Keratinocyte (primary cell): ENCODE results near the gene USP47. TPM values are rescaled to one million over a fixed set of nuclear protein-coding genes. Genes with fewer than 3 reads are reported as not detected.

ENCODE experiments used
- DNase-seq: peaks from one replicate; pipeline ENCODE4 v3.0.0-alpha.2; 2011; ENCODE audit warnings: low read depth, missing footprints, low spot score
- FAIRE-seq: peaks from 2 replicates; lab custom pipeline; 2011; peaks lifted over from hg19 to GRCh38; lab: Jason Lieb, UNC
- H2AFZ ChIP-seq: 2 replicates; pipeline ENCODE4 v1.6.0; 2012; ENCODE audit warnings: low read length, control low read depth, inconsistent platforms; ENCODE audit not compliant: control insufficient read depth
- H3K27ac ChIP-seq: 2 replicates; pipeline ENCODE4 v1.5.1; 2011; ENCODE audit warnings: low read length; ENCODE audit not compliant: control insufficient read depth, insufficient read depth
- H3K27me3 ChIP-seq: 3 replicates; pipeline ENCODE4 v1.6.0; 2011; ENCODE audit warnings: low read length; ENCODE audit not compliant: control insufficient read depth, insufficient read depth; ENCODE audit errors: extremely low read depth
- H3K36me3 ChIP-seq, 2 experiments: 2 replicates in 1 of 2; 3 replicates in 1 of 2; pipeline ENCODE4 v1.5.1; 2011; ENCODE audit warnings: low read length in 2 of 2, mild to moderate bottlenecking in 1 of 2; ENCODE audit not compliant: control insufficient read depth in 2 of 2, insufficient read depth in 2 of 2; ENCODE audit errors: extremely low read depth in 1 of 2
- H3K4me1 ChIP-seq: 3 replicates; pipeline ENCODE4 v1.5.1; 2011; ENCODE audit warnings: low read length; ENCODE audit not compliant: control insufficient read depth, insufficient read depth; ENCODE audit errors: extremely low read depth
- H3K4me2 ChIP-seq: 3 replicates; pipeline ENCODE4 v1.6.0; 2011; ENCODE audit warnings: low read depth, low read length; ENCODE audit not compliant: control insufficient read depth, insufficient read depth; ENCODE audit errors: extremely low read depth
- H3K4me3 ChIP-seq, 3 experiments: fragments of 200-600 bp in 1 of 3; sonication (generic) in 1 of 3; 2 replicates in 2 of 3; 3 replicates in 1 of 3; pipeline ENCODE4 v1.5.1; 2011 to 2016; ENCODE audit warnings: low read length in 3 of 3, mild to moderate bottlenecking in 3 of 3, control low read depth in 2 of 3, inconsistent platforms in 1 of 3, low read depth in 1 of 3, mixed read lengths in 1 of 3, mixed run types in 1 of 3, moderate library complexity in 1 of 3; ENCODE audit not compliant: control insufficient read depth in 2 of 3, insufficient read depth in 2 of 3; ENCODE audit errors: extremely low read depth in 1 of 3
- H3K79me2 ChIP-seq: 2 replicates; pipeline ENCODE4 v1.6.0; 2012; ENCODE audit warnings: low read length; ENCODE audit not compliant: control insufficient read depth, insufficient read depth
- H3K9ac ChIP-seq: 3 replicates; pipeline ENCODE4 v1.6.0; 2011; ENCODE audit warnings: low read length; ENCODE audit not compliant: control insufficient read depth, insufficient read depth; ENCODE audit errors: extremely low read depth
- H3K9me1 ChIP-seq: 3 replicates; pipeline ENCODE4 v1.6.0; 2011; ENCODE audit warnings: low read length; ENCODE audit not compliant: control insufficient read depth, insufficient read depth; ENCODE audit errors: extremely low read depth
- H3K9me3 ChIP-seq: 2 replicates; pipeline ENCODE4 v1.5.1; 2012; ENCODE audit warnings: low read depth, low read length; ENCODE audit not compliant: control insufficient read depth
- H4K20me1 ChIP-seq: 3 replicates; pipeline ENCODE4 v1.6.0; 2011; ENCODE audit warnings: low read length; ENCODE audit not compliant: control insufficient read depth, insufficient read depth; ENCODE audit errors: extremely low read depth
- CTCF ChIP-seq, 3 experiments: IDR thresholded peaks in 1 of 3; conservative IDR thresholded peaks in 1 of 3; optimal IDR thresholded peaks in 1 of 3; 2 replicates in 2 of 3; 3 replicates in 1 of 3; pipeline versions ENCODE3 to v1.5.1; 2011; ENCODE audit warnings: low read length in 3 of 3, mild to moderate bottlenecking in 3 of 3, moderate library complexity in 2 of 3, control low read depth in 1 of 3, inconsistent platforms in 1 of 3; ENCODE audit not compliant: insufficient read depth in 2 of 3; ENCODE audit errors: extremely low read depth in 1 of 3
- EZH2 ChIP-seq: IDR thresholded peaks from one replicate; pipeline ENCODE4 v1.6.1; 2012; ENCODE audit warnings: inconsistent platforms, mild to moderate bottlenecking, low read length, moderate library complexity
- dilution Hi-C: fragments of 300-500 bp; cut with MboI; formaldehyde crosslinking; loops from one replicate; pipeline ENCODE4 v1.7.0; 2020; ENCODE audit warnings: low sequenced_read_pairs; ENCODE audit not compliant: extremely low pct_ligation_motif_present
- polyA plus RNA-seq, 5 experiments: library from polyadenylated mRNA; depleted of rRNA in 3 of 5; stranded (reverse) in 3 of 5; stranded (forward) in 1 of 5; unstranded in 1 of 5; fragments of >200 nt; gene quantifications; 1 replicate in 1 of 5; 2 replicates in 3 of 5; 3 replicates in 1 of 5; pipeline versions ENCODE4 v1.2.1 to v1.2.3, GENCODE V29; 2011 to 2012; ENCODE audit warnings: missing spikeins in 2 of 5, low read depth in 1 of 5, low replicate concordance in 1 of 5

Gene USP47
- polyA plus RNA-seq, 1 donor (not counting 4 experiments of a cell fraction or from before 2014, with no cell fraction given) = 22.4 TPM

- Histone ChIP-seq H4K20me1 (no peaks in the 10 kb centered on the region), H3K4me2 (no peak overlapping the region), H3K9me3 (no peaks in the 10 kb centered on the region), H3K27ac (peak overlapping the region; percentile 15), H2AFZ (no peak overlapping the region), H3K79me2 (peaks cover 39% of the 10 kb centered on the region), H3K4me1 (peaks cover 62% of the 10 kb centered on the region), H3K9ac (no peak overlapping the region), H3K4me3 (no peak overlapping the region), H3K36me3 (peaks cover 6 to 32% of the 10 kb centered on the region in 2 experiments), H3K27me3 (no peaks in the 10 kb centered on the region), H3K9me1 (no peaks in the 10 kb centered on the region)
- FAIRE-seq = peak; percentile 56
- DNase-seq = no peak
- TF ChIP-seq EZH2 (no peak), CTCF (optimal IDR thresholded peaks at IDR 0.05 in 1 of 3, IDR thresholded peaks at IDR 0.05 in 1 of 3, conservative IDR thresholded peaks at IDR 0.05 in 1 of 3; ENCODE audit: extremely low read depth in 1 of 3, insufficient read depth in 2 of 3, low read length in 3 of 3) (no peak)
- dilution Hi-C loops = no loop called here
Measured at GRCh38 chr11:11985016-11985715, 143.4 kb downstream of the USP47 start.

GRCh38 chr11:11985954-11986949, 144.5 kb downstream of the USP47 start:
- H3K4me3 ChIP-seq = no peak overlapping the region
- H3K4me2 ChIP-seq = no peak overlapping the region
- no peaks in the 10 kb centered on the region for H4K20me1 ChIP-seq
- no peaks in the 10 kb centered on the region for H3K9me1 ChIP-seq
- H3K9me3 ChIP-seq = no peaks in the 10 kb centered on the region
- DNase-seq (no peak), FAIRE-seq (no peak)
- H3K9ac ChIP-seq = no peak overlapping the region
- H2AFZ ChIP-seq = no peak overlapping the region
- peak overlapping the region; percentile 19 for H3K27ac ChIP-seq
- H3K79me2 ChIP-seq = peaks cover 43% of the 10 kb centered on the region
- dilution Hi-C loops = no loop called here
- TF ChIP-seq CTCF (optimal IDR thresholded peaks at IDR 0.05 in 1 of 3, IDR thresholded peaks at IDR 0.05 in 1 of 3, conservative IDR thresholded peaks at IDR 0.05 in 1 of 3; ENCODE audit: extremely low read depth in 1 of 3, insufficient read depth in 2 of 3, low read length in 3 of 3) = no peak
- H3K4me1 ChIP-seq = peaks cover 61% of the 10 kb centered on the region
- peaks cover 6 to 43% of the 10 kb centered on the region in 2 experiments for H3K36me3 ChIP-seq
- H3K27me3 ChIP-seq = no peaks in the 10 kb centered on the region
